ENCODE measurements around the gene COL18A1.

The COL18A1 gene

GRCh38 chr21:45403133-45403824, 1.7 kb upstream of the COL18A1 start:
- DNase-seq, result no peak

- no peak for DNase-seq
Observed at GRCh38 chr21:45403825-45404729, 888 bp upstream of the COL18A1 start.

- no peak for DNase-seq
Observed at GRCh38 chr21:45405271-45405818, 380 bp downstream of the COL18A1 start.

DNA sequence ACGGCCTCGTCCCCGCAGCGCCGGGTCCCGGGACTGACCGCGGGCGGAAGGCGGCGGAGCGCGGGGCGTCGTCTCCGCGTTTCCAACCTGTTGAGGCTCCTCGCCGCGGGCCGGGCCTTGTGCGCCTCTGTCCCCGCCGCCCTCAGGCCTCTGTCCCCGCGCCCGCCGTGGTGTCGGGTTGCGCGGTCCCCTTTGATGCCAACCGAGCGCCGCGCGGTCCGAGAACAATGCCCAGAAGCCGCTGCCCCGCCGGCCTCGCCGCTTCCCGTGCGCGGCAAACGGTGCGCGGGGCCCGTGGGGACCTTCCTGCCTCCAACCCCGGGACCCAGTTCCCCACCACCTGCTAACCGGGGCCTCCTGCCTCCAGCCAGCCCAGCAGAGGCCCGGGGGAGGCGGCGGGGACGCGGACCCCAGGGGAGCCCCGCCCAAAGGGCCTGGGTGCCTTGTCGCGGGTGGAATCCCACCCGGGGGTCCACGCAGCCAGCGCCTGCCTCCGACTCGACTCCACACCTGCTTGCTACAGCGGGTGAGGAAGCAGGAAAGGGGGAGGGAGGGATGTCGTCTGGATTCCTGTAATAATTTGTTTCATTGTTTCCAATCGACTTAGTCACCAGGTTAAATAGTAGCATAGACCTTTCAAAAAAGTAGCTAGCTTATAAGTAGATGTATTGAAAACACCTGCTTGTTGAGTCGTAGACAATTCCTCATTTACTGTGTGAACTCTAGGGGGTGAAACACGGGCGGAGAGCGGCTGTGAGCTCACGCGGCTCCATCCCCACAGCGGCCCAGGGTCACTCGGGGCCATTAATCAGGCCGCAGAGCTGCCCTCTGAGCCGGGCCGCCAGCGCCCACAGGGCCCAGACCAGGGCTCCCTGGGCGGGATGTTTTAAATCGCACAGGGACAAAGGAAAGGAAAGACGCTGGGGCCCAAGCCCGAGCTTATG, 1.1 kb downstream of the COL18A1 start:
- DNase-seq, result no peak

- no peak for DNase-seq
Observed at GRCh38 chr21:45406801-45407628, 2.0 kb downstream of the COL18A1 start.

GRCh38 chr21:45407629-45408247, 2.8 kb downstream of the COL18A1 start:
- no peak for DNase-seq

DNA sequence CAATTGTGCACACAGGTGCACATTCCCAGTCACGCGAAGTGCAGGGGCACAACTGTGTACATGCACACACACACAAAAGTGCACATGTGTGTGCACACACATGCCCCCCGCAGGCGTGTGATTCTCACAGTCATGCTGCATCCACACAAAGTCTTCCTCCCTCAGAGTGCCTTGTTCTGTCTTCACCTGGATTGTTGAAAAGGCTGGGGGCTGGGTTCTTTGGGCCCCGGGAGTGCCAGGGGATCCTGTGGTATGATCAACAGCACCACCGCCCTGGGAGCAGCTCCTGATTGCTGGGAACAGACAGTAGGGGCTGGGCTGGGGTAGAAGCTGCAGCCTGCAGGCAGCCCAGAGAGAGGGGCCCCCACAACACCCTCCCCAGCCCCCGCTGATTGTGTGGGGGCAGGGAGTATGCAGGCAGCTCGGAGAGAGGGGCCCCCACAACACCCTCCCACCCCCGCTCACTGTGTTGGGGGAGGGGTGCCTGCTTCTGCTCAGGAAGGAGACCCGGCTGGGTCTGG, 3.4 kb downstream of the COL18A1 start:
- no peak for DNase-seq

GRCh38 chr21:45408801-45409261, 3.9 kb downstream of the COL18A1 start:
- no peak for DNase-seq

GRCh38 chr21:45409466-45410150, 4.6 kb downstream of the COL18A1 start:
- no peak for DNase-seq

DNA sequence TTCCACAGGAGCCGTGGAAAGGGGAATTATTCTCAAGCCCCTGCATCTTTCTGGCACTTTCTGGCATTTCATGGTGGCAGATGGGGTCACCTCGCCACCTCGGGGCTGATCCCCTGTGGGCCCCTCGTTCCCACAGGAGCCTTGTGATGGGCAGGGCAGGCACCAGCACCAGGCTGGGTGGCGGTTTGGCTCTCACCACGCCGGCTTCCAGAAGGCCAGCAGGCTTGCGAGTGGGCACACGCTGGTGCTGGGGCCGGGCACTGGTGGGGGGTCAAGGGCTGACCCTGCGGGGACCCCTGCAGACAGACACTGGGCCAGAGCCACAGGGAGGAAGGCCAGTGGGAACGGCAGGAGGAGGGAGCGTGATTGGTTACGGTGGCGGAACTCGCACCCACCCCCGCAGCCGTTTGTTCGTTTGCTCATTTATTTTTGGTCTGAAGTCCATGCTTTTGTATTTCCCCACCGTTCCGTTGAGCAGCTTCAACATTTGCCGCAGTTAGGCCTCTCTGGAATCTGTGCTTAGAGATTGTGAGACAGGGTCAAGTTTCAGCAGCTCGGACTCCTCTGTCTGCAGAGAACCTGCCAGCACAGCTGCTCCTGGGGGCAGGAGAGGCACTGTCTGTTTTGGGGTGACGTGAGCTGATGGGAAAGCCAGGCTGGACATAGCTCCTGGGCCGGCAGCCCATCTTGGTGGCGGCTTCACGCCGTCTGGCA, 5.3 kb downstream of the COL18A1 start:
- no peak for DNase-seq

- no peak for DNase-seq
Observed at GRCh38 chr21:45410865-45411809, 6.2 kb downstream of the COL18A1 start.

GRCh38 chr21:45411810-45412206, 6.8 kb downstream of the COL18A1 start:
- no peak for DNase-seq

- no peak for DNase-seq
Observed at GRCh38 chr21:45412491-45412890, 7.5 kb downstream of the COL18A1 start.

- no peak for DNase-seq
Observed at GRCh38 chr21:45412909-45413611, 8.1 kb downstream of the COL18A1 start.

DNA sequence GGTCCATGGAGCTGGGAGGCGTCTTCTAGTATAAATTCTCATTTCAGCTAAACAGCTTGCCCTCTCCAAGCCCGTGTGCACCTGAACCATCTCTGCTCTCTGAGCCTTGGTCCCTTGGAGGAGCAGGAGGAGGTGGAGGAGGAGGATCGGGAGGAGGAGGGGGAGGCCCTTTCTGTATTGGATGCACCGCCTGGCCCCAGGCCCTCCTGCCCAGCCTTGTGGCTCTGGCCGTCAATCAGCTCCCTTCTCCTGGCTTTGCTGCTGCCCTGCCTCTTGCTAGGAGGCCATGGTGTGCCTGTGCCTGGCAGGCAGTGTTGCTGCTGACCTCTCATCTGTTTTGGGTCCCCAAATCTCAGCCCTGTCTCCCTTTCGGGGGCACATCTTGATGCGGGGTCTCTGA, 9.0 kb downstream of the COL18A1 start:
- no peak for DNase-seq

DNA sequence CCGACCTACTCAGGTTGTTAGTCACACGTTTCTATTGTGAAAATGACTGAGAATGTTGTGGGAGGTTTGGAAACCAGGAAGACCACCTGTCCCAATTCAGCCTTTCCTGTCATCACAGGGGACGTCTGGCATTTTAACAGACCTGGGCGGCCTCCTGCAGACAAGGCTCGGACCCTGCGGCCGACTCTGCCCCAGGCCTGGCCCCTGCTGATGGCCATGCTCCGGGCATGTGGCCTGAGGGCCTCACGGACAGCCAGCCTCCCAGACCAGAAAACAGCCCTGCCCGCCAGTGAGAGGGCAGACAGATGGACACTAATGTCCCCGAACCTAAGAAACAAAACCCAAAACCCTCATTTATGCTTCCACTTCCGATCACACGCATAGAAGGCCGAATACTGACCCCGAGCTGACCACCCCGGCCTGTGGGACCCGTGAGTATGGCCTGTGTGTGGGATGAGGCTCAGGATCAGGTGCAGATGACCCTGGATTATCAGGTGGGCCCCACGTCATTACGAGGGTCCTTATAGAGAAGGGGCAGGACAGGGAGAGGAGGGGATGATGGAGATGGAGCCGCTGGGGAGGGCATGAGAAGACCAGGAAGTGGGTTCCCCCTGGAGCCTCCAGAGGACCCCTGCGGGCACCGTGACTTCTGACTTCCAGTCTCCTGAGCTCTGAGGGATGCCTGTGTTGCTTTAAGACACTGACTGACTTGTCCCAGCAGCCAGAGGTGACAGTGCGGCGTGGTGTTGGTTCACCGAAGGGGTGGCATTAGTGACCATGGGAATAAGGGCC, 9.6 kb downstream of the COL18A1 start:
- DNase-seq, result no peak

Measured in CD4-positive, alpha-beta T cell treated with Interleukin-21 for 1 hour (primary cell).